Subcutaneous abdominal adipose tissue (tissue), 5 donors: Measurements from ENCODE around the gene LZTS2.

Experiments used
- H3K27ac ChIP-seq: one replicate; pipeline ENCODE4 v1.7.0; 2013; ENCODE audit warnings: low read depth, mild to moderate bottlenecking, inconsistent platforms, low read length, moderate library complexity
- H3K27me3 ChIP-seq, 5 donors: one replicate each; pipeline ENCODE4 v1.7.0; 2013; ENCODE audit warnings: low read length in 5 of 5, inconsistent platforms in 1 of 5; ENCODE audit not compliant: control insufficient read depth in 5 of 5, insufficient read depth in 4 of 5
- H3K36me3 ChIP-seq, 5 donors: one replicate each; pipeline ENCODE4 v1.7.0; 2013; ENCODE audit warnings: low read length in 5 of 5; ENCODE audit not compliant: control insufficient read depth in 5 of 5, insufficient read depth in 5 of 5
- H3K4me1 ChIP-seq, 5 donors: one replicate each; pipeline ENCODE4 v1.7.0; 2013; ENCODE audit warnings: low read length in 5 of 5, mild to moderate bottlenecking in 3 of 5, moderate library complexity in 1 of 5; ENCODE audit not compliant: control insufficient read depth in 5 of 5, insufficient read depth in 5 of 5
- H3K4me3 ChIP-seq, 5 donors: one replicate each; pipeline ENCODE4 v1.7.0; 2013; ENCODE audit warnings: low read length in 5 of 5, low read depth in 1 of 5
- H3K9ac ChIP-seq, 5 donors: one replicate each; pipeline ENCODE4 v1.7.0; 2013; ENCODE audit warnings: low read length in 5 of 5, mild to moderate bottlenecking in 4 of 5, moderate library complexity in 3 of 5
- H3K9me3 ChIP-seq, 5 donors: one replicate each; pipeline ENCODE4 v1.7.0; 2013; ENCODE audit warnings: low read length in 5 of 5; ENCODE audit not compliant: control insufficient read depth in 5 of 5
- donor health status: healthy.
- donor health status: healthy.
- donor health status: healthy.
- donor health status: healthy.
- donor health status: healthy.

LZTS2 gene

DNA sequence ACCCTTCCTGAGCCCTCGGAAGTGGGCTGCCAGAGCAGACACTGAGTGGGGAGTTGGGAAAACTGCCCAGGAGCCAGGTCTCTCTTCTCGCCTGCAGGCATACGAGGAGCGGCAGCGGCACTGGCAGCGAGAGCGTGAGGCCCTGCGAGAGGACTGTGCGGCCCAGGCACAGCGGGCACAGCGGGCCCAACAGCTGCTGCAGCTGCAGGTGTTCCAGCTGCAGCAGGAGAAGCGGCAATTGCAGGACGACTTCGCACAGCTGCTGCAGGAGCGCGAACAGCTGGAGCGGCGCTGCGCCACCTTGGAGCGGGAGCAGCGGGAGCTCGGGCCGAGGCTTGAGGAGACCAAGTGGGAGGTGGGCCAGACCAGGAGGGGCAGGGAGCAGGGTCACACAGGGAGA, 5.8 kb downstream of the LZTS2 start:
- H3K27me3 ChIP-seq = no peaks in the 10 kb centered on the region
- H3K4me1 ChIP-seq = peaks cover 15 to 67% (median 51%) of the 10 kb centered on the region in 5 donors
- H3K4me3 ChIP-seq = no peak overlapping the region
- no peak overlapping the region for H3K9ac ChIP-seq
- peaks cover 0 to 52% (median 45%) of the 10 kb centered on the region in 5 donors for H3K36me3 ChIP-seq
- H3K9me3 ChIP-seq = no peaks in the 10 kb centered on the region
- H3K27ac ChIP-seq = peak overlapping the region; percentile 41

DNA sequence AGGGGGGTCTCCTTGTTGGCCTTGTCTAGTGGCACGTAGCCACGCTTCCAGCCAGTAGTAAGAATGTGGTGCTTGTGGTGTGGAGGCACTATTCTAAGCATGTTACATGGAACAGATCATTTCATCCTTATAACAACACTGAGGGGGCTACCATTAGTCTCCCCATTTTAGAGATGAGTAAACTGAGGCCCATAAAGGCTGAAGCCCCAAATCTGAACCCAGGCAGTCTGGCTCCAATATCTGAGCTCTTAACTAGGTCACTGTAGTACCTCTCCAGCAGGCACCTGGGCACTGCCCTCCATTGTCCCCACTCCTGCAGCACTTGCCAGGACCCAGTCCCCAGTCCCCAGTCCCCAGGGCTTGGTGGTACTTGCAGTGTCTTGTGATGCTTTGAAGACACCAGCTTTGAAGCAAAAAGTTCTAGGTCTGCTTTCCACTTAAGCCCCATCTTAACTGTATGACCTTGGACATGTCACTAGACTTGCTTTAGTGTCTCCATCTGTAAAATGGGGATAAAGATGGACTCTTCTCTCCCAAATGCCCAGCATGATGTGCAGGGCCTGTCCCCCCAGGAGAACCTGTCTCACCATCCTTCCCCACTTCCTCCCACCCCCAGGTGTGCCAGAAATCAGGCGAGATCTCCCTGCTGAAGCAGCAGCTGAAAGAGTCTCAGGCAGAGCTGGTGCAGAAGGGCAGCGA, 6.4 kb downstream of the LZTS2 start:
- peaks cover 13 to 60% (median 45%) of the 10 kb centered on the region in 5 donors for H3K4me1 ChIP-seq
- no peaks in the 10 kb centered on the region for H3K9me3 ChIP-seq
- no peaks in the 10 kb centered on the region for H3K27me3 ChIP-seq
- peaks cover 0 to 52% (median 45%) of the 10 kb centered on the region in 5 donors for H3K36me3 ChIP-seq
- H3K9ac ChIP-seq = no peak overlapping the region
- H3K27ac ChIP-seq = no peak overlapping the region
- H3K4me3 ChIP-seq = no peak overlapping the region

DNA sequence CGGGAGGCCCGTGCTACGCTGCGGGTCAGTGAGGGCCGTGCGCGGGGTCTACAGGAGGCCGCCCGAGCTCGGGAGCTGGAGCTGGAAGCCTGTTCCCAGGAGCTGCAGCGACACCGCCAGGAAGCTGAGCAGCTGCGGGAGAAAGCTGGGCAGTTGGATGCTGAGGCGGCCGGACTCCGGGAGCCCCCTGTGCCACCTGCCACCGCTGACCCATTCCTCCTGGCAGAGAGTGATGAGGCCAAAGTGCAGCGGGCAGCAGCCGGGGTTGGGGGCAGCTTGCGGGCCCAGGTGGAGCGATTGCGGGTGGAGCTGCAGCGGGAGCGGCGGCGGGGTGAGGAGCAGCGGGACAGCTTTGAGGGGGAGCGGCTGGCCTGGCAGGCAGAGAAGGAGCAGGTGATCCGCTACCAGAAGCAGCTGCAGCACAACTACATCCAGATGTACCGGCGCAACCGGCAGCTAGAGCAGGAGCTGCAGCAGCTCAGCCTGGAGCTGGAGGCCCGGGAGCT, 7.0 kb downstream of the LZTS2 start:
- peak overlapping the region in 1 of 5 donors; percentile 47 for H3K9ac ChIP-seq
- H3K36me3 ChIP-seq = peaks cover 0 to 52% (median 45%) of the 10 kb centered on the region in 5 donors
- H3K27me3 ChIP-seq = no peaks in the 10 kb centered on the region
- H3K9me3 ChIP-seq = no peaks in the 10 kb centered on the region
- peaks cover 10 to 54% (median 38%) of the 10 kb centered on the region in 5 donors for H3K4me1 ChIP-seq
- H3K4me3 ChIP-seq = no peak overlapping the region
- no peak overlapping the region for H3K27ac ChIP-seq

DNA sequence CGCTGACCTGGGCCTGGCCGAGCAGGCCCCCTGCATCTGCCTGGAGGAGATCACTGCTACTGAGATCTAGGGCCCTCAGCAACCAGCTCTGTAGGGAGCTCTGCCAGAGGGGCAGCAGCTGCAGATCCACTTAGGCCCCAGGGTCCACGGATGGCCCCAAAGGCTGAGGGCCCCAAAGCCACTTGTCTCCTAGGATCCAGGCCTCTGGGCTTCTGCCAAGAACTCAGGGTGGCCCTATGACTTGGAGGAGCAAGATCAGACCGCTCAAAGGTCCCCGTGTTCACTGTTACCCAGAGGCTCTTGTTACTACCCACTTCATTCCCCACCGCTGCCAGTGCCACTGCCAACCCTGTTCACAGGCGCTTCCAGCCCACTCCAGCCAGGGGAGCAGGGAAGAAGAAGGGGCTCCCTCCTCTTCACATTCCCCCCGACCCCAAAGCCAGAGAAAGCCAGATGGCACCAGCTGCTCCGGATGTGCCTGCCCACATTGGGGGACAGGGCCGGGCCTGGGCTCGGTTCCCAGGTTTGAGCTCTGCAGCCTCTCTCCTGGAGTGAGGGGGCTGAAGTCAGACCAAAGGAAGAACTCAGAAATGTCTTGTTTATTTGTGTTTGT, 7.6 kb downstream of the LZTS2 start:
- Histone ChIP-seq H3K4me1 (peaks cover 5 to 52% (median 34%) of the 10 kb centered on the region in 5 donors), H3K27me3 (no peaks in the 10 kb centered on the region), H3K9me3 (no peaks in the 10 kb centered on the region), H3K27ac (no peak overlapping the region), H3K9ac (peak overlapping the region in 1 of 5 donors; percentile 47), H3K36me3 (peaks cover 0 to 51% (median 45%) of the 10 kb centered on the region in 5 donors), H3K4me3 (no peak overlapping the region)

DNA sequence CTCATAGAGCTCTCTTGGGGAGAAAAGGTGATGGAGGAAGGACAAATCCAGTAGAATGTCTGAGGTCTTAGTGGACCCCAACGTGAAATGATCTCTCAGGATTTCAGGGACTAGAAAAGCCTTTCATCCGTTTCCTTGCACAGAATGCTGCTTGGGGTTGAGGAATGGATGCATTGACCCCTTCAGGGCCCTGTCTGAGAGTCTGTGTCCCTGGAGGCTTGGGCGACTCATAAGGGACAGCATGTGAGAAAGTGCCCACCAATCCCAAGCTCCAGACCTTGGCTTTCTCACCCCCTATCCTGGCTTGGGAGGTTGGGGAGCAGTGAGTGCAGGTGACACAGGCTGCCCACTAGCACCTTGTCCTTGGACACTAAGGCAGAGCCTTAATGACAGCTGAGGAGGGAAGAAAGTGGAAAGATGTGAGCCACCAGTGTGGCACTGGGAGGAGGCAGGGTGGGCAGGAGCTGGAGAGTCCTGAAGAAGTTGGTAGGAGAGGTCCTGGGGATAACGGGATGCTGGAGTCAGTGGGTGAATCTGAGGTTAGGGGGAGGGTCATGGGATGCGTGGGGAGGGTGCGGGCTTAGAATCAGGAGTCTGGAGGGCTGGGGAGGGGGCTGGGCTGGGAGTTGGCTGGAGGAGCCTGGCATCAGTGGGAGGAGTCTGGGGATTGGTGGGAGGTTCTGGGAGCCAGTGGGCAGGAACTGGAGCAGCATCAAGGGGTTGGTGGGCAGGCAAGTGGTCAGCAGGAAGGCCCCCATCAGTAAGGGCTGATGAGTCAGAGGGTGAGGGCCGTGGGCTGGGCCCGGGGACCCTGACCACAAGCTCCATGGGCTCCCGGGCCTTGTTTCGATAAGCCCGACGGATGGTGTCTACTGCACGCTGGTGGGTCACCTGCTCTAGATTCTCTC, 8.6 kb downstream of the LZTS2 start:
- Histone ChIP-seq H3K27me3 (no peaks in the 10 kb centered on the region), H3K9ac (no peak overlapping the region), H3K9me3 (no peaks in the 10 kb centered on the region), H3K4me3 (no peak overlapping the region), H3K4me1 (peaks cover 8 to 52% (median 34%) of the 10 kb centered on the region in 5 donors), H3K36me3 (peaks cover 0 to 42% (median 36%) of the 10 kb centered on the region in 5 donors), H3K27ac (no peak overlapping the region)

DNA sequence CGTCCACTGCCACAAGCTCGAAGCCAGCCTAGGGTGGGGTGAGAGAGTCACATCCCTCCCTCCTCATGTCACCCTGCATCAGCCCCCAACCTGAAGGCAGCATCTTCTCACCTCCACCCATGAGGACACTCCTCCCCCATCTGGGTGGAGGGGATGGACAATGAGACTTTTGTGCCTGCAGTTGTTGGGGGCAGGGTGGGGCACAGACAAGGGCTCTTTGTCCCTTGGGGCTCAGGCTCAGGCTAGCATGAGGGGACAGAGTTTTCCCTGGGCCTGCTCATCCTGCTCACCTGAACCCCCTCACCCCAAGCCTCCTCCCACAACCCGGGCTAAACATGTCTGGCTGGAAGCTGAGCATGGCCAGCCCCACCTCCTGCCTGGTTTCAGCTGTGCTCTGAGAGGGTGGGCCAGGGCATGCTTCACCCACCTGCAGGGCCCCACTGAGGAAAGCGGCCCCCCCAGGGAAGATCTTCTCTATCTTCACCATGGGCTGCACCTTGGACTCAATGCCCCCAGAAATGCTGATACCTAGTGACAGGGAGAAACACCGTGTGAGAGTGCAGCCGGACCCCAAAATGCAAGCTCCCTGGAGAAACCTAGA, 9.3 kb downstream of the LZTS2 start:
- Histone ChIP-seq H3K9me3 (no peaks in the 10 kb centered on the region), H3K27me3 (no peaks in the 10 kb centered on the region), H3K36me3 (peaks cover 0 to 34% (median 28%) of the 10 kb centered on the region in 5 donors), H3K27ac (no peak overlapping the region), H3K4me3 (no peak overlapping the region), H3K9ac (no peak overlapping the region), H3K4me1 (peaks cover 11 to 50% (median 32%) of the 10 kb centered on the region in 5 donors)

DNA sequence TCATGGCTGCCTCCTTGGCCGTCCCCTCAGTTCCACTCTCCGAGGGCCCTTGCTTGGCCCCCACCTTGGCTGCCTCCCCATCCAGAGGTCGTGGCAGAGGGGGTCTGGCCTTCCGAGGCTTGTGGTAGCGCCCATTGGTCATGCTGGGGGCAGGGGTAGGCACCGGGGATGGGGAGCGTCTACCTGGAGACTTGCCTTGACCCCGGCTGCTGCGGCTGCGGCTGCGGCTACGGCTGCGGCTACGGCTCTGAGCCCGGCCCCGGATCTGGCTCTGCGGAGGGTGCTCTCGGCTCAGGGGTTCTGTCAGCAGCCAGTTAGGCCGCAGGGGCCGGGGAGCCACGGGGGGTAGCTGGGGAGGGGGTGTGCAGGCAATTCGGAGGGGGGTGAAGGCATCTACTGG, 10.7 kb downstream of the LZTS2 start:
- Histone ChIP-seq H3K9me3 (no peaks in the 10 kb centered on the region), H3K4me1 (peaks cover 14 to 39% (median 21%) of the 10 kb centered on the region in 5 donors), H3K27ac (no peak overlapping the region), H3K27me3 (no peaks in the 10 kb centered on the region), H3K4me3 (no peak overlapping the region), H3K9ac (no peak overlapping the region), H3K36me3 (peaks cover 0 to 22% (median 21%) of the 10 kb centered on the region in 5 donors)

DNA sequence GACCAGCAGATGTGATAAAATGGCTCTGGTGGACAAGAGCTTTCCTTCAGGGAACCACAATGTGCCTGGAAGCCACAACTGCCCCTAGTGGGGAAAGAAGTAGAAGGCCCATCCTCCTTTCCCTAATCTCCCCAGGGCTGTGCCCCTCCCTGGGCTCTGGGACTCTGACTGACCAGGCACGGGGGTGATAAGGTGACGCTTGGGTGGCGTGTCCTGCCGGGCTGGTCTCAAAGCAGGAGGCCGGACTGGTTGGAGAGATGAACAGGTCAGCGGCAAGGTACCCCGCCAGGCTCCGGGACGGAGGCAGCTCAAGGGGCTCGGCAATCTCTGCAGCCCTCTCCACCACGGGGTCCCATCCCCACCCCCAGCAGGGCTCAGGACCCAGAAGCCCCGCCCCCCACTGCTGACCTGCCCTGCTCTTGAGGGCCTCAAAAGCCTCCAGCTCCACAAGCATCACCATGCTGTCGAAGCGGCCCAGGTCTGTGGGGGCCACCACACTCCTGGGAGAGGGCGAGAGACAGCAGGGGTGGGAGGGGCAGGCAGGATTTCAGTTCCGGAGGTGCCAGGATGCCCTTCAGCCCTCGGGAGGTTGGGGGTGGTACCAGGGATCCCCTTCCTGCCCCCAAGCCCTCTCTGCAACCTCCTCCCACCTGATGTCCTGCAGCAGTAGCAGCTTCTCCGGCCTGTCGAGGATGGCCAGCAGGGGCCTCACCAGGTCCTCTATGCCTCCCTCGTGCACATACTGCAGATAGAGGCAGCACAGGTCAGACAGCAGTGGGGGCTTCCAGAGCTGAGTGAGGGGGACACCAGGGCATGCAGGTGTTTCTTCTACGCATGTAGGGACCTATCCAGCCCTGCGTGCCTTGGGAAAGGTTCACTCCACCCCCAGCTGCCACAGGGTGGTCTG, 12.2 kb downstream of the LZTS2 start:
- H3K27ac ChIP-seq = no peak overlapping the region
- H3K9ac ChIP-seq = no peak overlapping the region
- peaks cover 0 to 4% (median 3%) of the 10 kb centered on the region in 5 donors for H3K27me3 ChIP-seq
- peaks cover 0 to 8% (median 7%) of the 10 kb centered on the region in 5 donors for H3K36me3 ChIP-seq
- H3K9me3 ChIP-seq = no peaks in the 10 kb centered on the region
- H3K4me1 ChIP-seq = peaks cover 14 to 30% (median 19%) of the 10 kb centered on the region in 5 donors
- H3K4me3 ChIP-seq = no peak overlapping the region
